Muscle layer of colon (tissue), 2 donors: ENCODE data around the gene OCA2.
"Not testable (repeated sequence)": the region's sequence is repeated elsewhere in the genome, so short reads cannot be mapped to it uniquely, and the experiment has no call there.

Experiments used
- H3K27ac ChIP-seq: one replicate; pipeline ENCODE4 v1.7.0; 2013; ENCODE audit warnings: low read depth, mild to moderate bottlenecking, low read length, moderate library complexity
- H3K27me3 ChIP-seq, 2 donors: one replicate each; pipeline ENCODE4 v1.7.0; 2013; ENCODE audit warnings: low read length in 2 of 2, mild to moderate bottlenecking in 2 of 2; ENCODE audit not compliant: insufficient read depth in 2 of 2, control insufficient read depth in 1 of 2
- H3K36me3 ChIP-seq: one replicate; pipeline ENCODE4 v1.7.0; 2013; ENCODE audit warnings: mild to moderate bottlenecking, low read length; ENCODE audit not compliant: insufficient read depth
- H3K4me1 ChIP-seq: one replicate; pipeline ENCODE4 v1.7.0; 2013; ENCODE audit warnings: mild to moderate bottlenecking, low read length; ENCODE audit not compliant: insufficient read depth
- H3K4me3 ChIP-seq, 2 donors: one replicate each; pipeline ENCODE4 v1.7.0; 2013; ENCODE audit warnings: low read length in 2 of 2, low read depth in 1 of 2, mild to moderate bottlenecking in 1 of 2, moderate library complexity in 1 of 2
- H3K9ac ChIP-seq: one replicate; pipeline ENCODE4 v1.7.0; 2013; ENCODE audit warnings: low read length
- H3K9me3 ChIP-seq: one replicate; pipeline ENCODE4 v1.7.0; 2013; ENCODE audit warnings: mild to moderate bottlenecking, low read length
- donor health status: abdominal sarcoma.
- donor health status: Adenocarcinoma of cecum.

The OCA2 gene

DNA sequence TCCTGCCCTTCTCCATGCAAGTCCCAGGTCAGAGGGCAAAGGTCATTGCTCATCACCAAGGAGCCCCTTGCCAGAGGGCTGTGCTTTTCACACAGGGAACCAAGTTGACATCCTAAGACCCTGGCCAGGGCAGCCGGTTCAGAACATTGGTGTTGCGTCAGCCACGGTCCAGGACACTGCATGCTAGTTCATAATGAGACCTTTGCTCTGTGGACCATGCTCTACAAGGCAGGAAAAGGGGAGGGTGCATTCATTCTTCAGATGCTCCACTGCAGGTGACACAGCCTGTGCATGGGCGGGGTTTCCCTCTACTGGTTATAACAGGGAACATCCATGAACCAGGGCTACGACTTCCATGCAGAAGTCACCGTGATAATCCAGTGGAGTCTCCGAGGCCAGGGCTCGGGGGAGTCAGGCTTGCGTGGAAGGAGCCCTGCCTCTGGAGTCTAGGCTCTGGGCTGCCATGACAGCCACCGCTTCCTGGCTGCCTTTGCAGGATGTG lies 81.6 kb downstream of the OCA2 start:
- Histone ChIP-seq H3K27ac (no peak overlapping the region), H3K4me3 (no peak overlapping the region), H3K36me3 (no peaks in the 10 kb centered on the region), H3K9me3 (no peaks in the 10 kb centered on the region), H3K27me3 (no peaks in the 10 kb centered on the region), H3K4me1 (no peaks in the 10 kb centered on the region), H3K9ac (no peak overlapping the region)

GRCh38 chr15:28015855-28016254 lies 83.3 kb downstream of the OCA2 start:
- H3K27me3 ChIP-seq, result no peaks in the 10 kb centered on the region
- no peak overlapping the region for H3K9ac ChIP-seq
- H3K4me1 ChIP-seq, result no peaks in the 10 kb centered on the region
- H3K4me3 ChIP-seq, result no peak overlapping the region
- no peaks in the 10 kb centered on the region for H3K36me3 ChIP-seq
- no peak overlapping the region for H3K27ac ChIP-seq
- H3K9me3 ChIP-seq, result no peaks in the 10 kb centered on the region

DNA sequence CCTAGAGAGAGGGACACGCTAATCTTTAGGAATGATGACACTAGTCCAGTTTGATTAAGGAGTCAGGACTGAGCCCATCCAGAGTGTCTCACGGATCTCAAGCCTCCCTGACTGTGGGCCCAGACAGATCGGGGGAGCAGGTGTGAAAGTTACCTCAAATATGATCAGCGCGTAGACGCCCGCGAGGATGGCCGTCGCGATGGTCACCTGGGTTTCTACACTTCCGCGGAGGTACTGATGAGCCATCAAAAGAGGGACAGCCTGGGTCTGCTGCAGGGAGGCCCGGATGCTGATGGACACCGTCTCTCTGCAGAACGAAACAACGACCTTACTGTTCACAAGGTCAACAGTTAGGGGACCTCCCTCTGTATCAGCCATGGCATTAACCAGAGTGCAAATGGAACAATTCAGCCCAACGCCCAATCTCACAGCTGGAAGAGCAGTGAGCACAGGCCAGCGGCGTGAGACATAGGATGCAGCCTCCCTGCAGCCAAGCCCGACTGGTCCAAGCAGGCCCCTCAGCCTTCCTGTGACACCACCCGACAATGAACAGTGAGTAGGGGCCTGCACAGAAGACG lies 84.4 kb downstream of the OCA2 start:
- Histone ChIP-seq H3K9ac (no peak overlapping the region), H3K4me3 (no peak overlapping the region), H3K27ac (no peak overlapping the region), H3K4me1 (no peaks in the 10 kb centered on the region), H3K27me3 (no peaks in the 10 kb centered on the region), H3K9me3 (no peaks in the 10 kb centered on the region), H3K36me3 (no peaks in the 10 kb centered on the region)

DNA sequence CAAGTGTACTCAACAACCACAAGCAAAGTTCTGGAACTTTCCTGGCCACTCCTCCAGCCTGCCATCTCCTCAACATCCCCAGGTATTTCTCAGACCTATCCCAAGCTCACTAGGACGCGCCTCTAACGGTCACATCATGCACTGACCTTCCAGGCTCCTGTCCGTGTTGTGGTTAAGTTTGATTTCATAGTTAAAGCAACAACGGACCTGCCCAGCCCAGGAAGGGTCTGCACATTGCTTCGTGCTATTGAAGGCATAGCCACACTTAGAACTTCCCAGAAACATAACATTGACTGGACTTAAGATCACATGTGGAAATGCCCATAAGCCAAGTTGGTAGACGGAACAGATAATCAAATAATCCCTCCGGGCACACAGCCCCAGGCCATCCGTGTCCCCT lies 85.1 kb downstream of the OCA2 start:
- no peaks in the 10 kb centered on the region for H3K4me1 ChIP-seq
- H3K27me3 ChIP-seq, result no peaks in the 10 kb centered on the region
- no peaks in the 10 kb centered on the region for H3K9me3 ChIP-seq
- H3K27ac ChIP-seq, result no peak overlapping the region
- H3K4me3 ChIP-seq, result no peak overlapping the region
- H3K9ac ChIP-seq, result no peak overlapping the region
- no peaks in the 10 kb centered on the region for H3K36me3 ChIP-seq

- Histone ChIP-seq H3K27ac (no peak overlapping the region), H3K9ac (no peak overlapping the region), H3K9me3 (no peaks in the 10 kb centered on the region), H3K4me3 (no peak overlapping the region), H3K4me1 (no peaks in the 10 kb centered on the region), H3K36me3 (no peaks in the 10 kb centered on the region), H3K27me3 (no peaks in the 10 kb centered on the region)
Measured at GRCh38 chr15:28013480-28013879, 85.6 kb downstream of the OCA2 start.

DNA sequence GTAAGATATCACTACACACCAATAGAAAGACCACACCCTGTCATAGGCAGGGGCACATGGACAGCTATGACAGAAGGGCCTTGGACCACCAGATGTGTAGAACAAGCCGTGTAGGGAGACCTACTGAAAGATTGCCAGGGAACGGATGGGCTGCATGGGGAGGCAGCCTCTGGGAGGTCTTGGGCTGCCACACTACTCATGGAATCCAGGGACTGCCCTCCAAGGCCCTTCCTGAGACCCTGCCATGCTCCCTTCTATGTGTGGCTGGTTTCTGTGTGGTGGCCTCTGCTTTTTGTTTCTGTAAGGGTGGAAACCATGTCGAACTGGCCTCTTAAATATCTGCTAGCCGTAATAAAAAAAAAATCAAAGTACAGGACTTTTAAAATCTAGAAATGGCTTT lies 86.9 kb downstream of the OCA2 start:
- Histone ChIP-seq H3K9ac (no peak overlapping the region), H3K36me3 (no peaks in the 10 kb centered on the region), H3K27me3 (no peaks in the 10 kb centered on the region), H3K4me3 (no peak overlapping the region), H3K27ac (no peak overlapping the region), H3K4me1 (no peaks in the 10 kb centered on the region), H3K9me3 (no peaks in the 10 kb centered on the region)

GRCh38 chr15:28008175-28008574 lies 90.9 kb downstream of the OCA2 start:
- not testable (repeated sequence) for H3K9ac ChIP-seq, H3K27me3 ChIP-seq, H3K4me3 ChIP-seq, H3K36me3 ChIP-seq, H3K9me3 ChIP-seq, H3K27ac ChIP-seq, H3K4me1 ChIP-seq

- Histone ChIP-seq H3K9ac (no peak overlapping the region), H3K27me3 (no peaks in the 10 kb centered on the region), H3K4me1 (no peaks in the 10 kb centered on the region), H3K4me3 (no peak overlapping the region), H3K27ac (no peak overlapping the region), H3K36me3 (no peaks in the 10 kb centered on the region), H3K9me3 (no peaks in the 10 kb centered on the region)
Measured at GRCh38 chr15:28006116-28006905, 92.8 kb downstream of the OCA2 start.

- Histone ChIP-seq H3K4me3 (no peak overlapping the region), H3K27me3 (no peaks in the 10 kb centered on the region), H3K36me3 (no peaks in the 10 kb centered on the region), H3K9me3 (no peaks in the 10 kb centered on the region), H3K4me1 (no peaks in the 10 kb centered on the region), H3K9ac (no peak overlapping the region), H3K27ac (no peak overlapping the region)
Measured at GRCh38 chr15:28005004-28005527, 94.0 kb downstream of the OCA2 start.

GRCh38 chr15:28004143-28005003 lies 94.7 kb downstream of the OCA2 start:
- Histone ChIP-seq H3K9me3 (no peaks in the 10 kb centered on the region), H3K4me3 (no peak overlapping the region), H3K9ac (no peak overlapping the region), H3K4me1 (no peaks in the 10 kb centered on the region), H3K36me3 (no peaks in the 10 kb centered on the region), H3K27ac (no peak overlapping the region), H3K27me3 (no peaks in the 10 kb centered on the region)

DNA sequence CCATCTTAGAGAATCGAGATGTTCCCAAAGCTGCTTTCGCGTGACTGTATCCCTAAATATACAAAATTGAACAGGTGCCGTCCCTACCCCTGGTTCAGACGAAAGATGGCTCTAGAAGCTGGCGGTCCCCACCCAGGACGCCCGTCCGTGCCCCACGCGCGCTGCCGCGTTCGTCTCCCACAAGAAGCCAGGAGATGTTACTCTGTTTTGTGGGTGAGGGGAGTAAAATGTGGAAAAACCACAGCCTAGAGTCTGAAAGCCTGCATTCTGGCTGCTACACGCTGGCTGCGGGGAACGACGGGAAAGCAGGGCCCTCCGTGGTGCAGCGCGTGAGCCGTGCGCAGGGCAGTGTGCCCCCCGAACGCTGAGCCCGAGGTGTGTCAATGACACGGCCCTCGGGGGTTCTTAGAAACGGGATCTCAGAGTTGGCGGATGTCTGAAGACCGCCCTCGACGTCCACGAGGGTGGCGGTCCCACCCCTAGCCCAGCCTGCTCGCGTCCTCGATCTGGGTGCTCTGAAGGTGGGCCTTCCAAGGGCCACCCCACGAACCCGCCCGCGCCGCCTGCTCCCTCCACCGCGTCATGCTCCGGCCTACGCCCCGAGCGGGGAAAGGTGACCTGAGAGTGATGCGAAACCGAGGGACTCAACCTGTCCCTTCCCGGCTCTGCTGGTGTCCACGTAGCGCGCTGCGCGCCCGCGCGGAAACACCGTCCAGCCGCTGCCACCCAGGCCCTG lies 95.6 kb downstream of the OCA2 start:
- H3K27me3 ChIP-seq, result no peaks in the 10 kb centered on the region
- no peaks in the 10 kb centered on the region for H3K9me3 ChIP-seq
- no peak overlapping the region for H3K27ac ChIP-seq
- no peaks in the 10 kb centered on the region for H3K4me1 ChIP-seq
- no peaks in the 10 kb centered on the region for H3K36me3 ChIP-seq
- H3K9ac ChIP-seq, result no peak overlapping the region
- no peak overlapping the region for H3K4me3 ChIP-seq
